Measurements from ENCODE around the gene RAB1B. TPM values are rescaled to one million over a fixed set of nuclear protein-coding genes. Genes with fewer than 3 reads are reported as not detected.

Gene RAB1B
- total RNA-seq, 4 donors from 2014 or later: 40.6 to 146 (median 94.6) TPM

- TF ChIP-seq CTCF (IDR thresholded peaks at IDR 0.05) (no peak), POLR2A (IDR thresholded peaks at IDR 0.05) (no peak)
- H3K27ac ChIP-seq: no peak overlapping the region
Observed at GRCh38 chr11:66279092-66279734, 10.8 kb downstream of the RAB1B start.

GRCh38 chr11:66280428-66280827 lies 12.0 kb downstream of the RAB1B start:
- intact Hi-C loops (cut with DNase I; ENCODE audit: low total_unique reads): loop anchor here (10.0 kb wide), 1 partner anchor 56 kb away; no protein-coding TSS in a partner anchor
- DNase-seq: no peak
- TF ChIP-seq POLR2A (IDR thresholded peaks at IDR 0.05) (no peak), CTCF (IDR thresholded peaks at IDR 0.05) (no peak)

More at GRCh38 chr11:66279092-66279734, 10.8 kb downstream of the RAB1B start:
- H3K4me1 ChIP-seq: peaks cover 0 to 10% of the 10 kb centered on the region in 2 donors
- no peaks in the 10 kb centered on the region for H3K36me3 ChIP-seq
- H3K9me3 ChIP-seq: no peaks in the 10 kb centered on the region
- intact Hi-C loops (cut with DNase I; ENCODE audit: low total_unique reads): no loop called here
- no peak overlapping the region for H3K4me3 ChIP-seq
- no peak for DNase-seq
- no peaks in the 10 kb centered on the region for H3K27me3 ChIP-seq

GRCh38 chr11:66281001-66281400 lies 12.6 kb downstream of the RAB1B start:
- no peak for DNase-seq
- intact Hi-C loops (cut with DNase I; ENCODE audit: low total_unique reads): loop anchor here (10.0 kb wide), 1 partner anchor 56 kb away; no protein-coding TSS in a partner anchor
- Histone ChIP-seq H3K4me1 (peaks cover 0 to 10% of the 10 kb centered on the region in 2 donors), H3K36me3 (no peaks in the 10 kb centered on the region), H3K27ac (no peak overlapping the region), H3K9me3 (no peaks in the 10 kb centered on the region), H3K27me3 (no peaks in the 10 kb centered on the region), H3K4me3 (no peak overlapping the region)
- TF ChIP-seq POLR2A (IDR thresholded peaks at IDR 0.05): no peak

More at GRCh38 chr11:66280428-66280827, 12.0 kb downstream of the RAB1B start:
- Histone ChIP-seq H3K4me1 (peaks cover 0 to 10% of the 10 kb centered on the region in 2 donors), H3K27me3 (no peaks in the 10 kb centered on the region), H3K27ac (no peak overlapping the region), H3K9me3 (no peaks in the 10 kb centered on the region), H3K4me3 (no peak overlapping the region), H3K36me3 (no peaks in the 10 kb centered on the region)

GRCh38 chr11:66281776-66282467 lies 13.5 kb downstream of the RAB1B start:
- Histone ChIP-seq H3K4me1 (peaks cover 0 to 10% of the 10 kb centered on the region in 2 donors), H3K27ac (no peak overlapping the region), H3K9me3 (no peaks in the 10 kb centered on the region), H3K27me3 (no peaks in the 10 kb centered on the region), H3K4me3 (no peak overlapping the region), H3K36me3 (no peaks in the 10 kb centered on the region)
- TF ChIP-seq CTCF (IDR thresholded peaks at IDR 0.05): no peak
- no peak for TF ChIP-seq POLR2A (IDR thresholded peaks at IDR 0.05)
- intact Hi-C loops (cut with DNase I; ENCODE audit: low total_unique reads): loop anchor here (10.0 kb wide), 1 partner anchor 57 kb away; no protein-coding TSS in a partner anchor
- DNase-seq: no peak

GRCh38 chr11:66282468-66283455 lies 14.3 kb downstream of the RAB1B start:
- H3K36me3 ChIP-seq: no peaks in the 10 kb centered on the region
- peaks cover 0 to 12% of the 10 kb centered on the region in 2 donors for H3K4me1 ChIP-seq
- TF ChIP-seq CTCF (IDR thresholded peaks at IDR 0.05): peak; percentile 95 to 98 (median 96)
- peak in 1 of 2 donors; percentile 35 for TF ChIP-seq POLR2A (IDR thresholded peaks at IDR 0.05)
- intact Hi-C loops (cut with DNase I; ENCODE audit: low total_unique reads): loop anchor here (10.0 kb wide), 1 partner anchor 58 kb away; no protein-coding TSS in a partner anchor
- peak; percentile 95 to 96 for DNase-seq
- H3K4me3 ChIP-seq: no peak overlapping the region
- no peaks in the 10 kb centered on the region for H3K27me3 ChIP-seq
- no peaks in the 10 kb centered on the region for H3K9me3 ChIP-seq
- H3K27ac ChIP-seq: no peak overlapping the region

Measured in uterus (tissue), 4 donors.